ENCODE data around the gene EGR1.

The EGR1 gene

DNA sequence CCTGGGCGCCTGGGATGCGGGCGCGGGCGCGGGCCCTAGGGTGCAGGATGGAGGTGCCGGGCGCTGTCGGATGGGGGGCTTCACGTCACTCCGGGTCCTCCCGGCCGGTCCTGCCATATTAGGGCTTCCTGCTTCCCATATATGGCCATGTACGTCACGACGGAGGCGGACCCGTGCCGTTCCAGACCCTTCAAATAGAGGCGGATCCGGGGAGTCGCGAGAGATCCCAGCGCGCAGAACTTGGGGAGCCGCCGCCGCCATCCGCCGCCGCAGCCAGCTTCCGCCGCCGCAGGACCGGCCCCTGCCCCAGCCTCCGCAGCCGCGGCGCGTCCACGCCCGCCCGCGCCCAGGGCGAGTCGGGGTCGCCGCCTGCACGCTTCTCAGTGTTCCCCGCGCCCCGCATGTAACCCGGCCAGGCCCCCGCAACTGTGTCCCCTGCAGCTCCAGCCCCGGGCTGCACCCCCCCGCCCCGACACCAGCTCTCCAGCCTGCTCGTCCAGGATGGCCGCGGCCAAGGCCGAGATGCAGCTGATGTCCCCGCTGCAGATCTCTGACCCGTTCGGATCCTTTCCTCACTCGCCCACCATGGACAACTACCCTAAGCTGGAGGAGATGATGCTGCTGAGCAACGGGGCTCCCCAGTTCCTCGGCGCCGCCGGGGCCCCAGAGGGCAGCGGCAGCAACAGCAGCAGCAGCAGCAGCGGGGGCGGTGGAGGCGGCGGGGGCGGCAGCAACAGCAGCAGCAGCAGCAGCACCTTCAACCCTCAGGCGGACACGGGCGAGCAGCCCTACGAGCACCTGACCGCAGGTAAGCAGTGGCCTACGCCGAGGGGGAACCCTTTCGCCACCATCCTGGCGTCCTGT lies at the start of gene EGR1:
Gene EGR1 (plus strand): TSS at position 219 of the 864 bp plus-strand sequence. CDS start 283 bp downstream, at position 502.
- peak; percentile 90 for DNase-seq

DNA sequence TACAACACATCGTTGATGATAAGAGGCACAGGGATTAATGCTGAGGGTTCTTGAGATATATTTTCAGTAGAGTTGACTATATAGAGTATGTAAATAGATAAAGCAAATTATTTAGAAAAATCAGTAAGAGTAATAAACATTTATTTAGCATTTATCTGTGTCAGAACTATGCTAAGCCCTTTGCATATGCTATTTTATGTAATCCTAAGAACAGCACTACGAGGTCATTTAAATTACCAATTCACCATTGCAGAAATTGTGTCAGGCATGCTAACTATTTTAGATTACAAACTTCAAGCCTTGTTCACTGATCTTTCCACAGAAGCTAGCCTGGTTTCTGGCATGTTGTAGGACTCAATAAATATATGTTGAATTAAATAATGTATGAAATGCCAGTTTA lies 46.8 kb upstream of the EGR1 start:
- DNase-seq, result no peak

DNA sequence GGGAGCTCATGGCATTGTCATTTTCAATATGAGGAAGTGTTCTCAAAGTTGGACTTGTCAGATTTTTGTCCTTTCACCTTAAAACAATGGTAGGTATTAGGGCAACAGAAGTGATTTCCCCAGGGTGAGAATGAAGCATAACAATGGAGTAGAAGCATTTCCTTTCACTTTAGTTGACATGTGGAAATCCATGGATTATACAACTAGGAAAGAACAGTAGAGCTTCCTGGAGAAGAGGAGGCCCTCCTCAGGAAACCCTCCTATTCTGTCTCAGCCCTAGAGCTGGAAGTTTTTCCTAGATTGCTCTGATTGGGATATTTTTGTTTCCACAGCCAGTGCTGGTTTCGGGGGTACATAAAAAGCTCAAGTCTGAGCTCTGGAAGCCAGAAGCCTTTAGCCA lies 40.2 kb upstream of the EGR1 start:
- DNase-seq, result no peak

DNA sequence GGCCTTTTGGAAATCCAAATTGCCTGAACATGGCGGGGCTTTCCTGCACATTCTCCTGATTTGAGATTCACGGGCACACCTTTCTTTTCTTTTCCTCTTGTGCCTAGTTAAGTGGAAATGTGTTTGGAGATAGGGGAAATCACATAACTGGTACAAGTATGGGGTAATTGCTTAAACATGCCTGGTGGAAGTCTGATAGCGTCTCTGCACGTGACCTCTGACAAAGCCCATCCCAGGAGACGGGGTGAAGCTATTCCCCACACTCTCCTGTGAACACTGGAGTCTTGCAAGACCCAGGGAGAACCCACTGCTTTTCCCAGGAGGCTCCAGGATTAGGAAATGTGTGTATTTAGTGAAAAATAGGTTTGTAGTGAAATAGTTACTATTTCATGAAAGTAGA lies 29.3 kb upstream of the EGR1 start:
- no peak for DNase-seq

DNA sequence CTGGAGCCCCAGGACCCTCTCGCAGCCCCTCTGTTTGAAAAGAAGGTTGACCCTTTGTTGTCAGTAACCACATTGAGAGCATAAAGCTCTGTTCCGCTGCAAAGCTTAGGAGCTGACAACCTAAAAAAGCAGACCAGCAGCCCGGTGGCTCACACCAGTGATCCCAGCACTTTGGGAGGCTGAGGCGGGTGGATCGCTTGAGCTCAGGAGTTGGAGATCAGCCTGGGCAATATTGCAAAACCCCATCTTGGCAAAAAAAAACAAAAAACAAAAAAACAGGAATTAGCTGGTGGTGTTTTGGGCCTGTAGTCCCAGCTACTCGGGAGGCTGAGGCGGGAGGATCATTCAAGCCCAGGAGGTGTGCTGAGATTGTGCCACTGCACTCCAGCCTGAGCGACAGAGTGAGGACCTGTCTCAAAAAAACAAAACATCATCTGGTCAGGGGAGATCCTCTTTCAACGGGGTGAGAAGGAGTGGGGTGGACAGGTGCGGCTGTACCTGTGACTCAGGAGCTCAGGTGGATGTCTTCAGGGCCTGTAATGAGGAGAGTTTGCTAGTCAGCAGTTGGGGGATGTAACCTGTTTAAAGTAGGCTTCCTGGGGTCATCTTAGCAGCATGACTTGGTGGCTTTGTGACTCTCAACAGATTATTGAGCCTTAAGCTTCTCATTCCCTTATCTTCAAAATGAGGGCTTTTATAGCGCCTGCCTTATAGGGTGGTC lies 27.1 kb upstream of the EGR1 start:
- DNase-seq, result no peak

DNA sequence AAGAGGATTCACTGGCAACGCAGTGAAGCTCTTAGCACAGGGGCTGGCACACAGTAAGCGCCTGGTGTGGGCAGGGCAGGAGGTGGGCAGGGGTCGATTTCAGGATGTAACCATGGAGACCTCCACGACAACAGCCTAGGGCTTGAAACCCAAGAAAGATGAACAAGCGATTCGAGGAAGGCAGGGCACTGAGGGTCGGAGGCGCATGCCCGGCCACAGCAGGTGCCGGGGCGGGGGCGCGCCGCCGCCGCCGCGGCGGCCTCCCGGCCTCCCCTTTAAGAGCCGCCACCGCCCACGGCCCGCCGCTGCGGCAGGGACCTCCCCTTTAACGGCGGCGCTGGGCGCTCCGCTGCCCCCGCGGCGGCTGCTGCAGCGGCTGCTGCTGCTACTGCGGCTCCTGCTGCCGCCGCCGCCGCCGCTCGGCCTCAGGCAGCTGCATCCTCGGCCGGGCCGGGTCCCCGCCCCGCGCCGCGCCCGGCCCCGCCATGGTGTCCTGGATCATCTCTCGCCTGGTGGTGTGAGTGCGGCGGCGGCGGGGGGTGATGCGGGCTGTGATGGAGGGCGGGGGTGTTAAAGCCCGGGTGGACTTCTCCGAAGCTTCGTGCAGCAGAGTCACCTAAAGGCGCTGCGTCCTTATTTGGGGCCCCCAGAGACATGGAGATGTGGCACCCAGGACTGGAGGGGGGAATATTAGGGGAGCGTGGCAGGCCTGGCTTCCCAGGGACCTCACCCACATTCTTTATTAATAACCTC lies 26.4 kb upstream of the EGR1 start, which contains the start of gene REEP2:
Gene REEP2 (plus strand): TSS at position 334 of the 753 bp plus-strand sequence. CDS start 152 bp downstream, at position 486.
- peak; percentile 69 for DNase-seq

DNA sequence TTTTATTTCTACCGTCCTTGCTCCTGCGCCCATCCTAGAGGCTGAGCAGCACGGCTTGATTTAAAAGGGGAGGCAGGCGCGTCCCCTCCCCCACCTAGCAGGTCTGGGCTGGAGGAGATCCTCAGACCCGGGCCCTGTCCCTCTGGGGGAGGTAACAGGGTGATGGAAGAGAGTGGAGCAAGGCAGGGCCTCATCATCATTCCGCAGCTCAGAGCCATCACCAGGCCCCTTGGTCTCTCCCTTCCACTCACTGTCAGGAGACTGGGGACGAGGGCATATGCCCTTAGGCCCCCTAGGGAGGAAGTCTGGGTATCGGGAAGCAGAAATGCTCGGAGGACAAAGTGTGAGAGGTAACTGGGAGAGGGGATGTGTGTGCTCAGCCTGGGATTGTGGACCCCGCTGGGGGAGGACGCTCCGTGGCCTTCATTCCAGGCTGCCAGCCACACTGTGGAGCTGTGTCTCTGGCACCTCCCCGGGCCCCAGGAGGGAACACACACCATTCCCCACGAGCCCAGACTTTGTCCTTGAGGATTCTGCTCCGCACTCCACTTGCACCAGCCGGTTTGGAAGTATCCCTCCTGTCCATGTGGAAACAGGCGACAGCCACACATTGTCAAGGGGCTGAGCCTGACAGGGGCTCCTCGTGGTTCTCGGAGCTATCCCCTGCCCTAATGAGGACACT lies 25.7 kb upstream of the EGR1 start:
- DNase-seq, result no peak

DNA sequence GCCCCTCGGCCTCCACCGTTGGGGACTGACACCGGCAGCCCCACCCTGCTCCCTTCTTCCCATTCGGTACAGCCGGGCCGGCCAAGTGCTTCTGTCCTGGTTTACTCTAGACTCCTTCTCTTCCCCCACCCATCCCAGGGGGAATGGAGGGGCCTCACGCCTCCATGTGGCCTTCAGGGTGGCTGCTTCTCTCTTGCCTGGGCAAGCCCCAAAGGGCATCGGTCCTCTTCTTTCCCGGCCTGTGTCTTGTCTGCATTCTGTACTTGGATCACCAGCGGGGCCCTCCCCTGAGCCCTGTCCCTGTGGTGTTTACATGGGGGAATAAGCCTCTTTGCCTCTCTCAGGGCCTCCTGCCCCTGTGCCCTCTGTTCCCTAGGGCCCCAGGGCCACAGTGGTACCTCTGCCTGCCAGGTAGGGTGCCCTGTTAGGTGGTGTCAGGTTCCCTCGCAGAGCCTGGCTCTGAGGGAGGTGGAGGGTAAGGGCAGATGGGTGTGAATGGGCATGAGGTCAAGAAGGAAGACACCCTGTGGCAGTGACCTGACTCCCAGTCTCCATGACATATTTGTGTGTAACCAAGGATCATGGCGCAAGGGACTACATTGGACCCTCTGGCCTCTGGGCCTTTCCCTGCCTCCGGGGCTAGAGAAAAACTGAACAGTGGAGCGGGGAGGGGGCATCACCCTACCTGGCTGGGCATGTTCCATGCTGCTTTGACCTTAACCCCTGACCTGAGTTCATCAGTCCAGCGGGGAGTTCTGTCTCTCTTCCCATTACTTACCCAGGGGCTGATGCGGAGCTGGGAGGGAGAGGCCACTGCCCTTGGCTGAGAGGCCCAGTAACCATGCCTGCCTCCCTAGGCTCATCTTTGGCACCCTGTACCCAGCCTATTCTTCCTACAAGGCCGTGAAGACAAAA lies 24.9 kb upstream of the EGR1 start:
- DNase-seq, result no peak

DNA sequence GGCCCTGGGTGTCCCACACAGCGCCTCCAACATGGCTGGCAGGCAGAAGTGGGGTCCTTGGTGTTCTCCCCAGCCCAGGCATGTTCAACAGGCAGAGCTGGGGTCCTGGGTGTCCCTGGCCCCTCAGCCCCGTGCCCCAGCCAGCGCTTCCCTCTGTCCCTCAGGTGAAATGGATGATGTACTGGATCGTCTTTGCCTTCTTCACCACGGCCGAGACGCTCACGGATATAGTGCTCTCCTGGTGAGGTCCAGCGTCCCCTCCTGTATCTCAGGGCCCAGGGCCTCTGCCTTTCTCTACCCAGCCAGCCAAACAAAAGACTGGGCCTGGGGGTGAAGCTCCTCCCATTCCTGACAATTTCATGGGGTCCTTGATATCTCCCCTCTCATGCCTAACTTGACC lies 24.1 kb upstream of the EGR1 start:
- no peak for DNase-seq

DNA sequence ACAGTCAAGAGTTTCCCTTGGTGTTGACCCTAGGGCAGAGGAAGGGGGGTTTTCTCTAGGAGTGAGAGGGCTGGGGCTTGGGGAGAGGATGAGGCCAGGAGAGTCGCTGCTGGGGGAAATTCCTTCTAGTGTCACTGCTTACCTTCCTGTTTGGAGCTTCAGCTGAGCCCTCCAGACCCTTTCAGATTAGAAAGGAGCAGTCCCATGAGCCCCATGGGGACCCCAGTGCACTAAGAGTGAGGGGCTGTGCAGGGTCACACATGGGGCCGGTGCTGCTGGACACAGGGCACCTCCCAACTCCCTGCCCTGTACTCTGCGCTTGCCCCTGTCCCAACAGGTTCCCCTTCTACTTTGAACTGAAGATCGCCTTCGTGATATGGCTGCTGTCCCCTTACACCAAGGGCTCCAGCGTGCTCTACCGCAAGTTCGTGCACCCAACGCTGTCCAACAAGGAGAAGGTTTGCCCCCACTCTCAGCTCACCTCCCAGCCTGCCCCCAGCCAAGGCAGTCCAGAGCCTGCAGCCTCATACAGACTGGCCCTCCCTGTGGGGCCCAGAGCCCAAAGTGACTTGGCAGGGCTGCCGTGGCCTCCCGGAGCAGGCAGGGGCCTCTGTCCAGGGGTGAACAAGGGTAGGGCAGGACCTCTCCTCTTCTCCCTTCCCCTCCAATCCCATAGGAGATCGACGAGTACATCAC lies 21.1 kb upstream of the EGR1 start:
- no peak for DNase-seq

DNA sequence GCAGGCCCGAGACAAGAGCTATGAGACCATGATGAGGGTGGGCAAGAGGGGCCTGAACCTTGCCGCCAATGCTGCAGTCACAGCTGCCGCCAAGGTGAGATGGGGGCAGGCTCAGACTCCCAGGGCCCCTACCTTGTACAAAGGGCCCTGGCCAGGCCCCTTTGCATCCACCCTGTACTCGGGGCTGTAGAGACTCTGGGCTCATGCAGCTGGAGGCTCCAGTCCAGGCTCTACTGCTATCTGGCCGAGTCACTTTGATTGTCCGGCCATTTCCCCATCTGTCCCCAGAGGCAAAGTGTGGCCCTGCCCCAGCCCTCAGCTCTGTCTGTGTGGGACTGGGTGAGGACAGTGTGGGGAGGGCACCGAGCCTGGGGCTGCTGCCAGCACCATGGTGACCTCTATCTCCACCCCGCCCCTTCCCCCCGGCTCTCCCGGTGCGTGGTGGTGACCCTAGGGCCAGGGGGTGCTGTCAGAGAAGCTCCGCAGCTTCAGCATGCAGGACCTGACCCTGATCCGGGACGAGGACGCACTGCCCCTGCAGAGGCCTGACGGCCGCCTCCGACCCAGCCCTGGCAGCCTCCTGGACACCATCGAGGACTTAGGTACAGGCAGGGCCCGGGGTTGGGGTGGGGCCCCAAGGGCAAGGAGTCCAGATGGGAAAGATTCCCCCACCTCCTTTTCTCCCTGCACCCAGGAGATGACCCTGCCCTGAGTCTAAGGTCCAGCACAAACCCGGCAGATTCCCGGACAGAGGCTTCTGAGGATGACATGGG lies 20.3 kb upstream of the EGR1 start:
- DNase-seq, result no peak

DNA sequence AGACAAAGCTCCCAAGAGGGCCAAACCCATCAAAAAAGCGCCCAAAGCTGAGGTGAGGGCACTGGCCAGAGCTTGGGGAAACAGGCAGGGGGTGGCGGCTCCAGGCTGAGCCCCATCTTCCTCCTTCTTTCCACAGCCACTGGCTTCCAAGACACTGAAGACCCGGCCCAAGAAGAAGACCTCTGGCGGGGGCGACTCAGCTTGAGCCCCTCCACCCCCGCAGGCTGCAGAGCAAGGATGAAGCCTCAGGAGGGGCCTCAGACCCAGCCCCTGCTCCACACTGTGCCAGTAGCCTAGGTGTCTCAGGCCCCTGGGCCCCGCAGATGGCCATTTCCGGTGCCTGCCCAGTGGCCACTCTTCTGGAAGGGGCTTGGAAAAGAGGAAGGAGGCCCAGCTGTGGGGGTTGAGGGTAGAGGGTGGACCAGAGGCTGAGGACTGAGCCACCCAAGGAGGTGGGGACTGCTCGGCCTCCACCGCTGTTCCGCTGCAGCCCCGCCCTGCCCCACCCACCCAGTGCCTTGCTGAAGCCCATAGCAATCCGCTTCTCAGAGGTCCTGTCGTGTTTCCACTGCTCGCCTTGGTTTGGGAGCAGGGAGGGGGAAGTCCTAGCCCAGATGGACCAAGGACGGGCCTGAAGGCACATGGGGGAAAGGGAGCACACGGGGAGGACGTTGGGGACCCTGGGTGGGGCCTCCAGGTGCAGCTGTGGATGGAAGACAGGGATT lies 19.6 kb upstream of the EGR1 start:
- no peak for DNase-seq

DNA sequence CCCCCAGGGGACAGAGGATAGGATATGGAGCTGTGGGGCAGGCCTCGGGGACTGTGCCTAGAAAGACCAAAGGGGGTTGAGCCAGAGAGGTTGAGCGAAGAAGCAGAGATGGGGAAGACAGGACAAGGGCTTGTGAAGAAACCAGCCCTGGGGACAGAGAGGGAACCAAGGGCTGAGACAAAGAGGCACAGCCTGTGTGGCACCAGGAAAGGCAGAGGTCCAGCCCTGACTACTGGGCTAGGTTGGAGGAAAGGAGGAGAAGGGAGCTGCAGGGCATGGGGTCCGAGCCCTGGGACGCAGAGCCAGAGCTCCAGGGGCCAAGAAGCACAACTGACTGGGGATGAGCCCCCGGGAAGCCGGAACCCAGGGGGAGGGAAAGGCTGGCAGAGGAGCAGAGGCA lies 17.2 kb upstream of the EGR1 start:
- DNase-seq, result no peak

DNA sequence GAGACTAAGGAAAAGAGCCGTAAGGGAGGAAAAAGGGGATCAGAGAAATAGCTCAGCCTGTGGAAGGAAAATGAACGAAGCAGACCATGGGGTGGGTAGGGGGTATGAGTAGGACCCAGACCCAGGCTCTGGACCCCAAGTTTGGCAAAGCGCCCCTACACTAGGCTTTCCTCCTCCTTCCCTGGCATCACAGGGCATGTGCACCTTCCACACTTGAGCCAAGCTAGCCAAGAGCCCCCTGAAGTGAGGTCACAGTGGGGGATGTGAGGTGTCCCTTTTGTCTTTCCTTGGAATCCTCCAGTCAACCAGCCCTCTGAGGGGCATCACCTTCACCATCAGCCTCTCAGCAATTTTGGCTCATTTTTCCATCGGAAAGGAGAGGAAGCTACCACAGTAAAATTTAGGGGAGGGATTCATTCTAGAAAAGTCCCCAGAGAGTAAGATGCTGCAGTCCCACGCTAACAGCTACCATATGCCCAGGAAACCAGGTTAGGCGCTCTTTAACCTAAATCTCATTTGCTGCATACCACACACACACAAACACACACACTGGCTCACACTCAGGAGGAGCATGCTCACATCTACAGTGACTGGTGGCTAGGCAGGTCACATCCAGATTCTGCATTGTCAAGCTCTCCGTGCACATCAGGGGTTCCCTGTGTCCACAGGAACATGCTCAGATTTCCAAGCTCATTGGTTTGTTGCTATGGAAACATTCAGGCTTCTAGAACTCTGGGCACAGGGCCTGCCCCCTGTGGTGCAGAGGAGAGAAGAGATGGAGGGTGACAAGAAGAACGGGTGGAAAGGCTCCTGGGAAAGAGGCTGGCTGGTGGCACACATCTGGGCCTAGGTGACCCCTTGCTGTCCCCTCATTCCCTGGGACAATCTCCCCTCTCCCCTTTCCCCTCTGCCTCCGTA lies 16.5 kb upstream of the EGR1 start:
- DNase-seq, result no peak

DNA sequence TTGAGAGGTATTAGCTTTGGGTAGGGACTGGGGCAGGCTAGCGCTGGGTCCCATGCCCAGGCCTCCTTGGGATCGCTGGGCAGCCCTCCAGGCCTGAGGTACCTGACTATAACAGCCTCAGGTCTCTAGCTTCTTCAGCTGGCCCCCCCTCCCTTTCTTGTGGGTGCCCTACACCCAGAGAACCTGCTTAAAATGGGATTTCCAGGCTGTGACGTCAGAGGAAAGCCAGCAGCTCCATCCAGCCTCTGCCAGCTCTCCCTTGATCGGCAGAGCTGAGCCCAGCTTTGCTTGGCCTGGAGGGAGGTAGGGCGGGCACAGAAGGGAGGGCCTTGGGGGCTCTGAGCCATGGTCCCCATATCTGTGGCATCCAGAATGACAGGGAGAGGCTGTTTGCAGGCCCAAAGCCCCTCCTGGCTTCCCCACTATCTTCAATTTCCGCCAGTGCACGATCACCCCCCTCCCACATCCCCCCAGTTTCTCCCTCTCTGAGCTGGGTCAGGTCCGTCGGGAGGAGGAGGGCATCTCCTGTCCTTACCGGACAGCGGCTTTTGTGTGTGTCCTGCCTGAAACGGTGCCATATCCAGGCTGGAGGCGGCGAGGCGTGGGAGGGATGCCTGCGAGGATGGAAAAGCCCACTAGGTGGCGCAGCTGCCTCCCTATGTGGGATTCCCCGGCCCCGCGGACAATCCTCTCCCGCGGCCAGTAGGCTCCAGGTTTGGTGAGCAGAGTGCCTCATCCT lies 15.6 kb upstream of the EGR1 start:
- DNase-seq, result peak; percentile 81

DNA sequence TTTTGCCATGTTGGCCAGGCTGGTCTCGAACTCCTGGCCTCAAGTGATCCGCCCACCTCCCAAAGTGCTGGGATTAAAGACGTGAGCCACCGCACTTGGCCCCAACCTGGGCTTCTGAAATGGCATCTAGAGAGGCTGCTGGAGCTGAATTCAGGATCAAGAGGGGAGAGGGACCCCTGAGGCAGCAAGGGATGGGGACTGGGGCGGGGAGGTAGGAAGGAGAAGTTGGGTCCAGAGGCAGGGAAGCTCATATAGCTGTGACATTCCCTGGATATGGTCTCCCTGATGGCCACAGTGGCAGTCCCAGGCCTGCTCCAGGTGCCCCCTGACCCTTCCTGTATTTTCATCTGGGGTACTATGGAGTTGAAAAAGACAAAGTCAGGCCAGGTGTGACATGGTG lies 14.3 kb upstream of the EGR1 start:
- DNase-seq, result no peak

DNA sequence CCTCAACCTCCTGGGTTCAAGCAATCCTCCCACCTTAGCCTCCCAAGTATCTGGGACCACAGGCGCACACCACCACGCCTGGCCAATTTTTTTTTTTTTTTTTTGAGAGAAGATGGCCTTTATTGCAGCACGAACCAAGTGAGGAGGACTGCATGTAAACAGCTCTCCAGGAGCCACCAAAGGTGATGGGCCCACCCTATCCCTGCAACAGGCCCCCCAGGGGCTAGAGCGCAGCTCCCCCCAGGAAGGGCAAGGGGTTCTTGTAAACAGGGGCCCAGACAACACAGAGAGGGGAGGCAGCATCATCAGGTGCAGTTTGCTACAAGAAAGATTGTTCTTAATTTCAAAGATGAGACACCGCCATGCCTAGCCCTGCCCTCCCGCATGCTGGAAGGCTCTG lies 12.6 kb upstream of the EGR1 start:
- DNase-seq, result no peak

DNA sequence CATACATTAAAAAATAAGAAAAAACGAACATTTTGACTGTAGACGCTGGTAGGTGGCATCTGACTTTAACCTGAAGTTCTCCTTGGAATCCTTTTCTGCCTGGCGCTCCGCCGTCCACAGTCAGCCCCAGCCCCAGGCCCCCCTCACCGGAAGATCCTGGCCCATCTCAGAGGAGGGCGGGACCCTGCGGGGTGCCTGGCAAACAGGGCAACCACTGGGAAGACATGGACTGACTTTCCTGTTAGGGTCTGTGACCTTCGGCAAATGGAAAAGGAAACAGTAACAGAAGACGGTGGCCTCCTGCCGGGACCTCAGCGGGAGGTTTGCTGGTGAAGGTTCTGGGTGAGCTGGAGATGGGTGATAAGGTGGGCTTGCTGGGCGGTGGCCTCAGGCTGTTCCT lies 11.7 kb upstream of the EGR1 start:
- no peak for DNase-seq

Data from stimulated activated CD4-positive, alpha-beta T cell treated with anti-CD3 and anti-CD28 coated beads, Interleukin-12 subunit alpha, Interleukin-12 subunit beta, amount 100 ng/mL, for 4 hours (primary cell).